HepG2 (cell line): Measurements from ENCODE around the gene RREB1. TPM values are rescaled to one million over a fixed set of nuclear protein-coding genes. Genes with fewer than 3 reads are reported as not detected.

Source experiments
- CCAR2 ChIP-seq: fragments of 200-400 bp; formaldehyde crosslinking; optimal IDR thresholded peaks from 2 replicates; pipeline ENCODE3; 2018; ENCODE audit warnings: low read depth, mild to moderate bottlenecking, low read length, moderate library complexity
- CREB3 ChIP-seq: sonication (generic); formaldehyde crosslinking; IDR thresholded peaks from 2 replicates; pipeline ENCODE4 v1.5.0; 2020; ENCODE audit warnings: missing genetic modification reagents
- DMAP1 ChIP-seq: IDR thresholded peaks from 2 replicates; pipeline ENCODE4 v1.6.1; 2016
- ELF4 ChIP-seq: sonication (generic); formaldehyde crosslinking; IDR thresholded peaks from 2 replicates; pipeline ENCODE4 v1.5.0; 2020; ENCODE audit warnings: missing genetic modification reagents, mild to moderate bottlenecking, moderate library complexity, borderline replicate concordance
- HMGXB4 ChIP-seq, 2 experiments: sonication (generic) in 1 of 2; formaldehyde crosslinking in 1 of 2; IDR thresholded peaks; 2 replicates each; pipeline versions ENCODE4 v1.4.0 to v1.6.1; 2018 to 2020; ENCODE audit warnings: missing genetic modification reagents in 2 of 2, borderline replicate concordance in 1 of 2, low read depth in 1 of 2, mild to moderate bottlenecking in 1 of 2, missing biosample characterization in 1 of 2
- MAZ ChIP-seq, 2 experiments: sonication (generic) in 1 of 2; formaldehyde crosslinking in 1 of 2; IDR thresholded peaks; 2 replicates each; pipeline versions ENCODE4 v1.5.0 to v1.6.1; 2012 to 2020; ENCODE audit warnings: low read depth in 2 of 2, mild to moderate bottlenecking in 2 of 2, borderline replicate concordance in 1 of 2, improper control_type of control experiment in 1 of 2, low read length in 1 of 2, missing genetic modification reagents in 1 of 2, moderate library complexity in 1 of 2
- MNT ChIP-seq: fragments of 450-650 bp; IDR thresholded peaks from 2 replicates; pipeline ENCODE4 v1.6.1; 2016
- NFAT5 ChIP-seq: sonication (generic); formaldehyde crosslinking; IDR thresholded peaks from 2 replicates; pipeline ENCODE4 v1.4.0; 2020; ENCODE audit warnings: missing genetic modification reagents
- POLR2AphosphoS5 ChIP-seq: IDR thresholded peaks from 2 replicates; pipeline ENCODE4 v1.6.1; 2012; ENCODE audit warnings: low read depth, low read length
- RFX1 ChIP-seq: fragments of 450-650 bp; IDR thresholded peaks from 2 replicates; pipeline ENCODE4 v1.6.1; 2017
- SIN3B ChIP-seq: fragments of 150-350 bp; IDR thresholded peaks from 2 replicates; pipeline ENCODE4 v1.6.1; 2014; ENCODE audit warnings: low read length
- TP53 ChIP-seq: sonication (generic); formaldehyde crosslinking; conservative IDR thresholded peaks from 2 replicates; pipeline ENCODE4 v1.4.0; 2020; ENCODE audit warnings: missing genetic modification reagents
- ZBTB8A ChIP-seq: sonication (generic); formaldehyde crosslinking; IDR thresholded peaks from 2 replicates; pipeline ENCODE4 v1.4.0; 2020; ENCODE audit warnings: mild to moderate bottlenecking, low read depth, missing genetic modification reagents, borderline replicate concordance
- ZMAT5 ChIP-seq: sonication (generic); formaldehyde crosslinking; IDR thresholded peaks from 2 replicates; pipeline ENCODE4 v1.5.0; 2020; ENCODE audit warnings: mild to moderate bottlenecking, low read depth, missing genetic modification reagents, borderline replicate concordance
- ZNF3 ChIP-seq: IDR thresholded peaks from 2 replicates; pipeline ENCODE4 v1.7.0; 2017; ENCODE audit warnings: inconsistent platforms
- ZNF556 ChIP-seq: sonication (generic); formaldehyde crosslinking; IDR thresholded peaks from 2 replicates; pipeline ENCODE4 v1.4.0; 2020; ENCODE audit warnings: mild to moderate bottlenecking, missing genetic modification reagents, borderline replicate concordance
- ZNF720 ChIP-seq: sonication (generic); formaldehyde crosslinking; IDR thresholded peaks from 2 replicates; pipeline ENCODE4 v1.4.0; 2020; ENCODE audit warnings: missing genetic modification reagents
- ZNF724P ChIP-seq: sonication (generic); formaldehyde crosslinking; IDR thresholded peaks from 2 replicates; pipeline ENCODE4 v1.8.0; 2022; ENCODE audit warnings: missing genetic modification reagents, borderline replicate concordance
- ZNF816 ChIP-seq: sonication (generic); formaldehyde crosslinking; IDR thresholded peaks from 2 replicates; pipeline ENCODE4 v1.8.0; 2022; ENCODE audit warnings: missing genetic modification reagents, mild to moderate bottlenecking, borderline replicate concordance
- polyA plus RNA-seq, 8 experiments: library from polyadenylated mRNA; depleted of rRNA in 3 of 8; stranded (reverse) in 7 of 8; unstranded in 1 of 8; fragments of >200 nt; fragmentation: Illumina TruSeq in 4 of 8; extraction: Trizol in 4 of 8; gene quantifications; 2 replicates each; pipeline versions ENCODE4 v1.2.1 to v1.2.3, GENCODE V29; 2011 to 2016; ENCODE audit warnings: low read depth in 4 of 8, missing spikeins in 1 of 8, mixed read lengths in 1 of 8; ENCODE audit not compliant: insufficient read depth in 1 of 8
- total RNA-seq, 5 experiments: library from RNA; depleted of rRNA; stranded (reverse); fragments of >200 nt; fragmentation: Illumina TruSeq; extraction: Trizol; gene quantifications; 2 replicates each; pipeline ENCODE4 v1.2.3, GENCODE V29; 2016; ENCODE audit warnings: low read depth in 1 of 5

RREB1 gene
- total and polyA plus RNA-seq, 2 of the 13 experiments (the other 11 are each of a cell fraction or from before 2014, with no cell fraction given) = 6.1 to 23.2 TPM

GRCh38 chr6:7139835-7140470 lies 32.2 kb downstream of the RREB1 start (continued):
- TF ChIP-seq TP53 (no peak), CREB3 (CRISPR knock-in tag) (no peak), ZNF556 (no peak), ZNF724P (CRISPR knock-in tag) (no peak), DMAP1 (no peak; the same call in 1 of the 2 replicates), ELF4 (CRISPR knock-in tag) (0 out of 2 replicates have a peak, but pooled peaks have one; percentile 49), HMGXB4 (CRISPR knock-in tag; IDR thresholded peaks at IDR 0.05; ENCODE audit: borderline replicate concordance in 1 of 2, low read depth in 1 of 2) (no peak), RFX1 (no peak), CCAR2 (no peak), SIN3B (no peak), MNT (no peak), MAZ (IDR thresholded peaks at IDR 0.05; ENCODE audit: borderline replicate concordance, low read depth, low read length) (0 out of 2 replicates have a peak, but pooled peaks have one; percentile 3), MAZ (CRISPR knock-in tag; IDR thresholded peaks at IDR 0.05; ENCODE audit: low read depth) (no peak), NFAT5 (CRISPR knock-in tag) (no peak), ZNF3 (CRISPR knock-in tag) (no peak), ZBTB8A (no peak), ZMAT5 (CRISPR knock-in tag) (no peak), POLR2AphosphoS5 (no peak), ZNF720 (CRISPR knock-in tag) (no peak), ZNF816 (no peak; the same call in 1 of the 2 replicates)
